ENCODE results near the gene NIBAN1.

GRCh38 chr1:184988506-184988905 lies 14.2 kb upstream of the NIBAN1 start:
- TF ChIP-seq CTCF (IDR thresholded peaks at IDR 0.05; ENCODE audit: insufficient read depth, low read depth, low read length), result no peak
- TF ChIP-seq EZH2 (IDR thresholded peaks at IDR 0.05; ENCODE audit: insufficient read depth, low read length), result no peak
